ENCODE measurements around the gene ZBTB11. TPM values are rescaled to one million over a fixed set of nuclear protein-coding genes. Genes with fewer than 3 reads are reported as not detected.

Gene ZBTB11
- total RNA-seq = 16.6 and 17.2 TPM in 2 replicates
- long read RNA-seq, full-length matches to known transcripts = 6 of 17 reads
- long read RNA-seq, partial matches to known transcripts = 9 of 17 reads
- long read RNA-seq, other reads (novel, unspliced or antisense) = 2 of 17 reads

DNA sequence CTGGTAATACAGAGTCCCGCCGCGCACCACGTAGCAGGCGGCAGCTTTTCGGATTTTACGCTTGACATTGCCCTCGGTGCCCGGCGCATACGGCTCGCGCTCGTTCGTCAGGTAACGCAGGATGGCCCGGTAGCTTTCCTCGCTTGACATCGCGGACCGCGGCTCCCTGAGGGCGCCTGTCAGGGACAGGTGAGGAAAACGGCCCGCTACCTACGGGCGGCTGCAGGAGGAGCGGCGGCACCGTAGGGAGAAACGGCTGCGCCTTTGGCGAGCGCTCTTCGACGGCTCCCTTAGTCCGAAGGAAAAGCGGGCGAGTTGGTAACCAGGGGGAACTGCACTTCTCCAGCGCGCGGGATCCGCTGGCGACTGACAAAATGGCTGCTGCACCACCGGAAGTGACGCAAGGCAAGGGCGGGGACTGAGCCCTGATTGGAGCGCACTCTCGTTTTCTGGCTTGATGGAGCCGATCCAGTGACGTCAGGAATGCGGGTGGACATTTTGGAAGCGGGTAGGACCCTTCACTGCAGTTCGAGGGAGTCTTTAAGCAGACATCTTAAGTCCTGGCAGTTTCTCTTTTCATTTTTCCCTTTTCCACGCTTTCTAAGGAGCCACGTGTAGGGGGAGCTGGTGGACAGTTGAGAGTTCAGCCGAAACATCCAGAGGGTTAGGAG lies at the start of gene ZBTB11:
ZBTB11 (minus strand) TSS at position 368 of the 671 bp plus-strand sequence; CDS start at position 150, 218 bp downstream.
- Mint-ChIP-seq H3K27me3 (ENCODE audit: low read depth) (peaks cover 3% of the 10 kb centered on the region), H3K4me1 (peaks cover 32% of the 10 kb centered on the region), H3K27ac (ENCODE audit: unreplicated experiment) (peak within 1 kb of the TSS; percentile 83)

GRCh38 chr3:101725890-101726275 lies 49.0 kb upstream of the ZBTB11 start:
- Mint-ChIP-seq H3K4me3 (peak overlapping the region; percentile 99), H3K9me3 (no peaks in the 10 kb centered on the region), H3K27ac (ENCODE audit: unreplicated experiment) (peak overlapping the region; percentile 97), H3K36me3 (ENCODE audit: low read depth) (peaks cover 9% of the 10 kb centered on the region), H3K27me3 (ENCODE audit: low read depth) (no peaks in the 10 kb centered on the region), H3K4me1 (peaks cover 21% of the 10 kb centered on the region)
- TF ChIP-seq CTCF (conservative IDR thresholded peaks at IDR 0.05) = no peak
- DNase-seq (ENCODE audit: low read depth, low spot score) = no peak

More for the DNA sequence above, at the start of gene ZBTB11:
- no peaks in the 10 kb centered on the region for H3K9me3 Mint-ChIP-seq
- H3K36me3 Mint-ChIP-seq (ENCODE audit: low read depth) = peaks cover 15% of the 10 kb centered on the region
- peak; percentile 99 for DNase-seq (ENCODE audit: low read depth, low spot score)
- peak; percentile 67 for TF ChIP-seq CTCF (conservative IDR thresholded peaks at IDR 0.05)
- peak within 1 kb of the TSS; percentile 97 for H3K4me3 Mint-ChIP-seq

DNA sequence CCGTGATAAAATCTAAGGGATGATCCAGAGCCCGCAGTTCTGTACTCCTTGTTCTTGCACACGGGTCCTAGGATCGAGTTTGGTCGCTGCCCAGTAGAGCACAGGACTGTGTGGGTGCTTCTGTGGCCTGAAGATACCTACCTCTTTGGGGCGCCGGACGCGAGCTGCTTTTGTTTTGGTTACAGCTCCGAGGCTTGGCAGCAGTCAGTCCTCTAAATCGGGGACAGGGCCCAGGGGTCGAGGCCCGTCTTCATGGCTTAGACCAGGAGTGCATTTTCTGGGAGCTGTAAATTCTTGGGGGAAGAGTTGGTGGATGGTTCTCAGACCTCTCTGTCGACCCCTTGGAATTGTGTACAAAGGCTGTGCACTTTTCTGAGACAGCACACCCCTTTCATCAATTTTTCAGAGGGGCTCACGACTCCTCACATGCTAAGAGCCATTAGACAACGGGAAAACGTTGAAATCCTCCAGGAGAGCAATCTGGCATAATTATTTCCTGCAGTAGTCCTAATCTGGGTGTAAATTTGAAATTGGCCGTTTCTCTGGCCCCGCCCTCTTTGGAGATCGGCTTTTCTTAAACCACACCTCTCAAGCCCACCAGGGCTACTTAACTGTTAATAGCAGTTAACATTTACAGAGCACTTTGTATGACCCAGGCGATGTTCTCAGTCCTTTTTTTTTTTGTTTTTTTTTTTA lies 48.4 kb upstream of the ZBTB11 start:
- Mint-ChIP-seq H3K27ac (ENCODE audit: unreplicated experiment) (peak overlapping the region; percentile 97), H3K9me3 (no peaks in the 10 kb centered on the region), H3K27me3 (ENCODE audit: low read depth) (no peaks in the 10 kb centered on the region), H3K4me3 (peak overlapping the region; percentile 99), H3K4me1 (peaks cover 21% of the 10 kb centered on the region), H3K36me3 (ENCODE audit: low read depth) (peaks cover 9% of the 10 kb centered on the region)
- TF ChIP-seq CTCF (conservative IDR thresholded peaks at IDR 0.05) = no peak
- DNase-seq (ENCODE audit: low read depth, low spot score) = no peak

DNA sequence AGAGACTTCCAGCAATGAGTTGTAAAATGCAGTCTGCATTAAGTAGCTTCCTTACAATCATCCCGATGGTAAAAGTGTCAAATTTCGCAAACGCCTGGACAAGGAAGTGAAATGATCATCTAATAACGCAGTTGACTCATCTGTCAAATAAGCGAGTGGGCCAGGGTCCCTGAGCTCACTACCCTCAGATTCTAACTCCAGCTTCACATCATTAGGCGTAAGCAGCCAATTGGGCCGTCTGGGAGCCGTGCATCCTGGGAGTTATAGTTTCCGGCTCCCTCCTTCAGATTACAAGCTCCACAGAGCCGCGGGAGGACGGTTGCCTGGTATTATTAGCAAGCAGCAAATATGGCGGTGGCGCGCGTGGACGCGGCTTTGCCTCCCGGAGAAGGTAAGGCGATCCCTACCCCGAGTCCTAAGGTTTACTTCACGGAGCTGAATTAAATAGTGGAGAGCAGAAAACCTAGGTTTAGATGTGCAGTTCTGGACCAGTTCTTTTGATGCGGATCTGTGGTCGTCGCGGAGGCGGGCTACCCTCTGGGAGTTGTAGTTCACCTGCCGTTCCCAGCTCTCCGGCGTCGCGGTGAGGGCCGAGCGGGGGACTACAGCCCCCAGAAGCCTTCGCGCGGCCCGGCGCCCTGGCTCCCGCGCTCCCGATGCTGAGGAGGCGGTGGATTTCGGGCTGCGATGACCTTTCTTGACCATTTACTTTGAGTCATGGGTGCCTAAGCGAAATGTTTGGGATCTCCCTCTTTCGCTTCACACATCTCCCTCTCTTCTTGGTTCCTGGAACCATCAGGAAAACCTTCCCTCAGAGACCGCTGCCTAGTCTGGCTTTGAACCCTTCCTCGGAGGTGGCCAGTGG lies 47.6 kb upstream of the ZBTB11 start, which contains the start of gene CEP97:
CEP97 (plus strand) TSS at position 286 of the 865 bp plus-strand sequence; CDS start at position 349, 63 bp downstream.
- Mint-ChIP-seq H3K27me3 (ENCODE audit: low read depth) (no peaks in the 10 kb centered on the region), H3K4me3 (peak within 1 kb of the TSS; percentile 99), H3K4me1 (peaks cover 21% of the 10 kb centered on the region), H3K36me3 (ENCODE audit: low read depth) (peaks cover 7% of the 10 kb centered on the region), H3K9me3 (no peaks in the 10 kb centered on the region), H3K27ac (ENCODE audit: unreplicated experiment) (peak within 1 kb of the TSS; percentile 97)
- peak; percentile 85 for DNase-seq (ENCODE audit: low read depth, low spot score)
- no peak for TF ChIP-seq CTCF (conservative IDR thresholded peaks at IDR 0.05)

Measured in neural crest cell (in vitro differentiated cells).